Amygdala (tissue), 56 donors: Measurements from ENCODE around the gene RALY.
"Not testable (repeated sequence)": the region's sequence is repeated elsewhere in the genome, so short reads cannot be mapped to it uniquely, and the experiment has no call there.

Source experiments
- DNase-seq, 56 donors: peaks; one replicate each; lab custom pipeline; 2025; lab: John Stamatoyannopoulos, UW

The RALY gene

GRCh38 chr20:34014878-34015277 lies 21.2 kb downstream of the RALY start:
- no peak for DNase-seq

- no peak for DNase-seq
Measured at GRCh38 chr20:34015401-34016335, 22.0 kb downstream of the RALY start.

GRCh38 chr20:34016736-34017135 lies 23.0 kb downstream of the RALY start:
- no peak for DNase-seq

- no peak for DNase-seq
Measured at GRCh38 chr20:34017610-34018009, 23.9 kb downstream of the RALY start.

- DNase-seq, result no peak
Measured at GRCh38 chr20:34018166-34018565, 24.5 kb downstream of the RALY start.

- DNase-seq, result no peak
Measured at GRCh38 chr20:34022151-34022838, 28.6 kb downstream of the RALY start.

GRCh38 chr20:34022839-34023234 lies 29.1 kb downstream of the RALY start:
- no peak for DNase-seq

- DNase-seq, result no peak
Measured at GRCh38 chr20:34023937-34024722, 30.4 kb downstream of the RALY start.

- peak in 1 of 56 donors; percentile 6 for DNase-seq
Measured at GRCh38 chr20:34024723-34025351, 31.1 kb downstream of the RALY start.

- DNase-seq, result not testable (repeated sequence)
Measured at GRCh38 chr20:34028013-34028412, 34.3 kb downstream of the RALY start.

GRCh38 chr20:34029415-34029814 lies 35.7 kb downstream of the RALY start:
- DNase-seq, result no peak

- DNase-seq, result no peak
Measured at GRCh38 chr20:34030456-34030855, 36.7 kb downstream of the RALY start.

- no peak for DNase-seq
Measured at GRCh38 chr20:34033903-34034302, 40.2 kb downstream of the RALY start.

- no peak for DNase-seq
Measured at GRCh38 chr20:34037121-34037520, 43.4 kb downstream of the RALY start.

- DNase-seq, result no peak
Measured at GRCh38 chr20:34037767-34038166, 44.1 kb downstream of the RALY start.

- DNase-seq, result peak in 2 of 56 donors; percentile 1 to 6
Measured at GRCh38 chr20:34040300-34040995, 46.7 kb downstream of the RALY start.

GRCh38 chr20:34041226-34041625 lies 47.5 kb downstream of the RALY start:
- DNase-seq, result no peak

GRCh38 chr20:34042262-34042661 lies 48.6 kb downstream of the RALY start:
- no peak for DNase-seq

GRCh38 chr20:34043025-34043424 lies 49.3 kb downstream of the RALY start:
- DNase-seq, result no peak

- peak in 2 of 56 donors; percentile 3 to 33 for DNase-seq
Measured at GRCh38 chr20:34045294-34045693, 51.6 kb downstream of the RALY start.
